HL-60 (cell line): ENCODE data around the gene OR51A7.

Experiments used
- TF ChIP-seq, protein P1 (sequence below): IDR thresholded peaks from 2 replicates; pipeline ENCODE4 v1.6.1; 2012; ENCODE audit warnings: low read depth; ENCODE audit not compliant: insufficient replicate concordance
- TF ChIP-seq, protein P2 (sequence below): IDR thresholded peaks from one replicate; pipeline ENCODE4 v1.5.1; 2011; ENCODE audit warnings: low read length, control low read depth, inconsistent platforms; ENCODE audit not compliant: insufficient read depth

DNA sequence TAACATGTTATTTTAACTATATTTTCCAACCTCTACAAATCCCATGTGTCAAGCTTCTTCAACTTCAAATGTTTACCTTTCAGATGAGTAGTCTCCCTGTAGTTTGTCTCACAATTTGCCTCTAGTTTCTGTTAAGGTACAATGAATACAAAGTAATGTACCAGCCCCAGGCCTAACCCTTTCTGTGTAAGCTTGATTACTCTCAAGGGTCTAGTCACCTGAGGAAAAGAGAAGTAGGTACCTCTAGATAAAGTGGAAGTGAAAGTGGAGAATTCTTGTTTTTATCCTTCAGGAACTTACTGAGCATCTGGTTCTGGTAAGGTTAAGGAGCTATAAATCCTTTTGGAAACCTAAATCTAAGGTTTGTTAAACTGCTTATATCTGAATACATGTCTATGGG lies at the start of gene OR51A7:
- TF ChIP-seq, protein P1, sequence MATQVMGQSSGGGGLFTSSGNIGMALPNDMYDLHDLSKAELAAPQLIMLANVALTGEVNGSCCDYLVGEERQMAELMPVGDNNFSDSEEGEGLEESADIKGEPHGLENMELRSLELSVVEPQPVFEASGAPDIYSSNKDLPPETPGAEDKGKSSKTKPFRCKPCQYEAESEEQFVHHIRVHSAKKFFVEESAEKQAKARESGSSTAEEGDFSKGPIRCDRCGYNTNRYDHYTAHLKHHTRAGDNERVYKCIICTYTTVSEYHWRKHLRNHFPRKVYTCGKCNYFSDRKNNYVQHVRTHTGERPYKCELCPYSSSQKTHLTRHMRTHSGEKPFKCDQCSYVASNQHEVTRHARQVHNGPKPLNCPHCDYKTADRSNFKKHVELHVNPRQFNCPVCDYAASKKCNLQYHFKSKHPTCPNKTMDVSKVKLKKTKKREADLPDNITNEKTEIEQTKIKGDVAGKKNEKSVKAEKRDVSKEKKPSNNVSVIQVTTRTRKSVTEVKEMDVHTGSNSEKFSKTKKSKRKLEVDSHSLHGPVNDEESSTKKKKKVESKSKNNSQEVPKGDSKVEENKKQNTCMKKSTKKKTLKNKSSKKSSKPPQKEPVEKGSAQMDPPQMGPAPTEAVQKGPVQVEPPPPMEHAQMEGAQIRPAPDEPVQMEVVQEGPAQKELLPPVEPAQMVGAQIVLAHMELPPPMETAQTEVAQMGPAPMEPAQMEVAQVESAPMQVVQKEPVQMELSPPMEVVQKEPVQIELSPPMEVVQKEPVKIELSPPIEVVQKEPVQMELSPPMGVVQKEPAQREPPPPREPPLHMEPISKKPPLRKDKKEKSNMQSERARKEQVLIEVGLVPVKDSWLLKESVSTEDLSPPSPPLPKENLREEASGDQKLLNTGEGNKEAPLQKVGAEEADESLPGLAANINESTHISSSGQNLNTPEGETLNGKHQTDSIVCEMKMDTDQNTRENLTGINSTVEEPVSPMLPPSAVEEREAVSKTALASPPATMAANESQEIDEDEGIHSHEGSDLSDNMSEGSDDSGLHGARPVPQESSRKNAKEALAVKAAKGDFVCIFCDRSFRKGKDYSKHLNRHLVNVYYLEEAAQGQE = no peak
- TF ChIP-seq, protein P2, sequence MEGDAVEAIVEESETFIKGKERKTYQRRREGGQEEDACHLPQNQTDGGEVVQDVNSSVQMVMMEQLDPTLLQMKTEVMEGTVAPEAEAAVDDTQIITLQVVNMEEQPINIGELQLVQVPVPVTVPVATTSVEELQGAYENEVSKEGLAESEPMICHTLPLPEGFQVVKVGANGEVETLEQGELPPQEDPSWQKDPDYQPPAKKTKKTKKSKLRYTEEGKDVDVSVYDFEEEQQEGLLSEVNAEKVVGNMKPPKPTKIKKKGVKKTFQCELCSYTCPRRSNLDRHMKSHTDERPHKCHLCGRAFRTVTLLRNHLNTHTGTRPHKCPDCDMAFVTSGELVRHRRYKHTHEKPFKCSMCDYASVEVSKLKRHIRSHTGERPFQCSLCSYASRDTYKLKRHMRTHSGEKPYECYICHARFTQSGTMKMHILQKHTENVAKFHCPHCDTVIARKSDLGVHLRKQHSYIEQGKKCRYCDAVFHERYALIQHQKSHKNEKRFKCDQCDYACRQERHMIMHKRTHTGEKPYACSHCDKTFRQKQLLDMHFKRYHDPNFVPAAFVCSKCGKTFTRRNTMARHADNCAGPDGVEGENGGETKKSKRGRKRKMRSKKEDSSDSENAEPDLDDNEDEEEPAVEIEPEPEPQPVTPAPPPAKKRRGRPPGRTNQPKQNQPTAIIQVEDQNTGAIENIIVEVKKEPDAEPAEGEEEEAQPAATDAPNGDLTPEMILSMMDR = no peak
